ENCODE results near the gene PHC2. TPM values are rescaled to one million over a fixed set of nuclear protein-coding genes. Genes with fewer than 3 reads are reported as not detected.

PHC2 gene
- total RNA-seq, 1 experiment from 2014 or later, result 176 TPM

GRCh38 chr1:33281554-33282303, 149.2 kb downstream of the PHC2 start:
- no TSS peak for BruUV-seq (replicated peaks)
- Histone ChIP-seq H3K9ac (ENCODE audit: low read length) (no peak overlapping the region), H3K4me2 (ENCODE audit: low read length) (no peak overlapping the region), H4K20me1 (ENCODE audit: insufficient read depth) (no peaks in the 10 kb centered on the region), H3K9me3 (ENCODE audit: control insufficient read depth in 1 of 2, insufficient read depth in 1 of 2, low read depth in 1 of 2, low read length in 2 of 2) (no peaks in the 10 kb centered on the region), H2AFZ (ENCODE audit: low read depth, low read length, poor library complexity, severe bottlenecking) (no peak overlapping the region), H3K4me1 (ENCODE audit: control insufficient read depth in 1 of 2, insufficient read depth in 2 of 2, low read length in 2 of 2) (no peaks in the 10 kb centered on the region), H3K27me3 (ENCODE audit: insufficient read depth, low read length) (no peaks in the 10 kb centered on the region), H3K4me3 (replicated peaks in 1 of 2; ENCODE audit: low read depth in 1 of 2, low read length in 2 of 2) (no peak overlapping the region), H3K79me2 (ENCODE audit: insufficient read depth, low read length) (no peaks in the 10 kb centered on the region), H3K27ac (ENCODE audit: low read depth, low read length) (no peak overlapping the region), H3K9me2 (ENCODE audit: insufficient read depth) (no peaks in the 10 kb centered on the region), H3K36me3 (ENCODE audit: control insufficient read depth in 1 of 2, insufficient read depth in 2 of 2, low read length in 2 of 2) (no peaks in the 10 kb centered on the region)
- intact Hi-C loops (cut with micrococcal nuclease), result no loop called here
- ATAC-seq (no peak), DNase-seq (ENCODE audit: low read depth, low spot score) (no peak)
- ChIA-PET POLR2A (no interaction called here), CTCF (interaction anchor here (1.7 kb wide), 1 partner anchor 14 kb away, joined by 5 read pairs; no protein-coding TSS in a partner anchor), RAD21 (ENCODE audit: low non-redundant PET in 1 of 2, low total read pairs in 2 of 2, uncharacterized antibody in 2 of 2, unreplicated experiment in 2 of 2) (no interaction called here)
- TF ChIP-seq TCF7L2 (IDR thresholded peaks at IDR 0.05; ENCODE audit: borderline replicate concordance, extremely low read depth, insufficient read depth, insufficient read length) (no peak), REST (IDR thresholded peaks at IDR 0.05; ENCODE audit: low read depth) (no peak), EZH2 (IDR thresholded peaks at IDR 0.05) (no peak), ZNF274 (IDR thresholded peaks at IDR 0.05; ENCODE audit: low read depth, low read length) (no peak), POLR2A (IDR thresholded peaks at IDR 0.05; ENCODE audit: borderline replicate concordance, extremely low read depth, insufficient read depth, insufficient read length) (no peak), FOSL1 (IDR thresholded peaks at IDR 0.05; ENCODE audit: low read depth) (no peak), RAD21 (IDR thresholded peaks at IDR 0.05; ENCODE audit: low read depth) (no peak), CEBPB (IDR thresholded peaks at IDR 0.05; ENCODE audit: low read depth) (no peak), YY1 (IDR thresholded peaks at IDR 0.05; ENCODE audit: extremely low read depth, insufficient replicate concordance, low read depth, low read length) (no peak), JUND (IDR thresholded peaks at IDR 0.05) (no peak), MAX (IDR thresholded peaks at IDR 0.05) (no peak), EZH2phosphoT487 (IDR thresholded peaks at IDR 0.05; ENCODE audit: borderline replicate concordance) (no peak), EGR1 (IDR thresholded peaks at IDR 0.05; ENCODE audit: low read depth) (no peak), ZFX (IDR thresholded peaks at IDR 0.05) (no peak), SRF (IDR thresholded peaks at IDR 0.05; ENCODE audit: low read depth) (no peak), POLR2AphosphoS5 (IDR thresholded peaks at IDR 0.05; ENCODE audit: low read depth, low read length) (no peak), CTCF (IDR thresholded peaks at IDR 0.05 in 2 of 3, conservative IDR thresholded peaks at IDR 0.05 in 1 of 3; ENCODE audit: borderline replicate concordance in 1 of 3, insufficient read depth in 1 of 3, low read depth in 2 of 3, low read length in 2 of 3) (no peak)

All from HCT116 (cell line).